ENCODE measurements around the gene ICAM1. TPM values are rescaled to one million over a fixed set of nuclear protein-coding genes. Genes with fewer than 3 reads are reported as not detected.

Gene ICAM1
- total RNA-seq: 5.5 and 40.5 TPM in 2 replicates

GRCh38 chr19:10270616-10271394, at the start of gene ICAM1:
Gene ICAM1, plus strand, starts transcription at chr19:10271120. Its CDS starts 40 bp downstream, at chr19:10271160.

GRCh38 chr19:10230861-10231611, 39.9 kb upstream of the ICAM1 start, which contains the start of gene S1PR2:
Gene S1PR2, minus strand, starts transcription at chr19:10231331. Its CDS starts 6,426 bp downstream, at chr19:10224905.

GRCh38 chr19:10251792-10252694, 18.9 kb upstream of the ICAM1 start, which contains the start of gene MRPL4:
Gene MRPL4, plus strand, starts transcription at chr19:10252214. Its CDS starts 40 bp downstream, at chr19:10252254.

GRCh38 chr19:10286803-10287737, 16.1 kb downstream of the ICAM1 start, which contains the start of gene ICAM4:
Gene ICAM4, plus strand, starts transcription at chr19:10286955. Its CDS starts 58 bp downstream, at chr19:10287013.

GRCh38 chr19:10289836-10290356, 19.0 kb downstream of the ICAM1 start, which contains the start of gene ICAM5:
Gene ICAM5, plus strand, starts transcription at chr19:10289952. Its CDS starts 92 bp downstream, at chr19:10290044.

GRCh38 chr19:10309423-10309822, 38.5 kb downstream of the ICAM1 start, which contains the start of gene ZGLP1:
Gene ZGLP1, minus strand, starts transcription at chr19:10309815.

GRCh38 chr19:10315335-10316214, 44.7 kb downstream of the ICAM1 start, which contains the start of gene FDX2:
Gene FDX2, minus strand, starts transcription at chr19:10316015. Its CDS starts 19 bp downstream, at chr19:10315996.

GRCh38 chr19:10332965-10333757, 62.2 kb downstream of the ICAM1 start, which contains the start of gene RAVER1:
Gene RAVER1, minus strand, starts transcription at chr19:10333529. Its CDS starts 22 bp downstream, at chr19:10333507.

Other genes starting within 250 kb of the ICAM1 start
- gene SHFL, start 184.8 kb upstream of the ICAM1 start, total RNA-seq: 4.5 and 15.2 TPM in 2 replicates
- not detected in 2 replicates for gene ANGPTL6, start 168.4 kb upstream of the ICAM1 start, total RNA-seq
- gene PPAN, start 164.8 kb upstream of the ICAM1 start, total RNA-seq: 27.3 and 48.0 TPM in 2 replicates
- gene P2RY11, start 159.4 kb upstream of the ICAM1 start, total RNA-seq: 1.7 and 1.9 TPM in 2 replicates
- 301 and 383 TPM in 2 replicates for gene EIF3G, start 151.2 kb upstream of the ICAM1 start, total RNA-seq
- 12.8 and 19.3 TPM in 2 replicates for gene DNMT1, start 76.2 kb upstream of the ICAM1 start, total RNA-seq
- 1.1 and 2.7 TPM in 2 replicates for gene S1PR2, start 39.8 kb upstream of the ICAM1 start, total RNA-seq
- gene MRPL4, start 18.9 kb upstream of the ICAM1 start, total RNA-seq: 29.2 and 30.1 TPM in 2 replicates
- gene ICAM4, start 15.8 kb downstream of the ICAM1 start, total RNA-seq: 32.3 and 40.3 TPM in 2 replicates
- 13.2 and 32.0 TPM in 2 replicates for gene ICAM5, start 18.8 kb downstream of the ICAM1 start, total RNA-seq
- 0.21 and 0.48 TPM in 2 replicates for gene ZGLP1, start 38.7 kb downstream of the ICAM1 start, total RNA-seq
- 23.6 and 28.6 TPM in 2 replicates for gene FDX2, start 44.9 kb downstream of the ICAM1 start, total RNA-seq
- 7.7 and 8.5 TPM in 2 replicates for gene RAVER1, start 62.4 kb downstream of the ICAM1 start, total RNA-seq
- 3.4 and 4.1 TPM in 2 replicates for gene ICAM3, start 68.5 kb downstream of the ICAM1 start, total RNA-seq
- gene TYK2, start 109.5 kb downstream of the ICAM1 start, total RNA-seq: 34.5 and 70.8 TPM in 2 replicates
- 100 and 206 TPM in 2 replicates for gene CDC37, start 132.4 kb downstream of the ICAM1 start, total RNA-seq
- gene PDE4A, start 149.4 kb downstream of the ICAM1 start, total RNA-seq: 0.48 and 0.64 TPM in 2 replicates
- 56.4 and 81.0 TPM in 2 replicates for gene KEAP1, start 232.2 kb downstream of the ICAM1 start, total RNA-seq
- gene S1PR5, start 246.3 kb downstream of the ICAM1 start, total RNA-seq: 10.4 and 25.6 TPM in 2 replicates